Anterior cingulate cortex (tissue), 58 donors: ENCODE results near the gene EYA3.

Experiments
- DNase-seq, 58 donors: peaks; one replicate each; lab custom pipeline; 2025; lab: John Stamatoyannopoulos, UW

Gene EYA3

GRCh38 chr1:28074892-28075511, 13.4 kb downstream of the EYA3 start:
- DNase-seq, result no peak

GRCh38 chr1:28073867-28074266, 14.5 kb downstream of the EYA3 start:
- no peak for DNase-seq

GRCh38 chr1:28071813-28072212, 16.6 kb downstream of the EYA3 start:
- no peak for DNase-seq

GRCh38 chr1:28070725-28071593, 17.5 kb downstream of the EYA3 start:
- no peak for DNase-seq

GRCh38 chr1:28067523-28068090, 20.8 kb downstream of the EYA3 start:
- no peak for DNase-seq

- DNase-seq, result no peak
Observed at GRCh38 chr1:28066393-28067154, 21.8 kb downstream of the EYA3 start.

- no peak for DNase-seq
Observed at GRCh38 chr1:28064064-28064463, 24.3 kb downstream of the EYA3 start.

GRCh38 chr1:28062806-28063205, 25.6 kb downstream of the EYA3 start:
- DNase-seq, result no peak

- DNase-seq, result no peak
Observed at GRCh38 chr1:28058971-28059878, 29.2 kb downstream of the EYA3 start.

- DNase-seq, result no peak
Observed at GRCh38 chr1:28058168-28058567, 30.2 kb downstream of the EYA3 start.

GRCh38 chr1:28056129-28056925, 32.1 kb downstream of the EYA3 start:
- no peak for DNase-seq

- no peak for DNase-seq
Observed at GRCh38 chr1:28050776-28051175, 37.6 kb downstream of the EYA3 start.

- DNase-seq, result no peak
Observed at GRCh38 chr1:28046716-28047115, 41.7 kb downstream of the EYA3 start.

- no peak for DNase-seq
Observed at GRCh38 chr1:28045777-28046176, 42.6 kb downstream of the EYA3 start.

GRCh38 chr1:28044399-28044798, 44.0 kb downstream of the EYA3 start:
- no peak for DNase-seq

- no peak for DNase-seq
Observed at GRCh38 chr1:28039341-28039740, 49.1 kb downstream of the EYA3 start.

GRCh38 chr1:28037946-28038345, 50.5 kb downstream of the EYA3 start:
- no peak for DNase-seq

- no peak for DNase-seq
Observed at GRCh38 chr1:28037206-28037605, 51.2 kb downstream of the EYA3 start.

GRCh38 chr1:28036431-28036830, 52.0 kb downstream of the EYA3 start:
- DNase-seq, result no peak
